K562 (cell line): ENCODE measurements around the gene NUP205. TPM values are rescaled to one million over a fixed set of nuclear protein-coding genes. Genes with fewer than 3 reads are reported as not detected.

Experiments used
- HNRNPK ChIP-seq: fragments of 200-400 bp; formaldehyde crosslinking; IDR thresholded peaks from one replicate; pipeline ENCODE4 v1.6.1; 2018; ENCODE audit warnings: mild to moderate bottlenecking, low read depth, low read length; ENCODE audit not compliant: poor library complexity, severe bottlenecking
- LARP7 ChIP-seq: fragments of 450-650 bp; IDR thresholded peaks from 2 replicates; pipeline ENCODE4 v1.6.1; 2016
- MTA2 ChIP-seq: fragments of 450-650 bp; IDR thresholded peaks from 2 replicates; pipeline ENCODE4 v1.6.1; 2016; ENCODE audit warnings: low read depth
- NELFE ChIP-seq: IDR thresholded peaks from 2 replicates; pipeline ENCODE4 v1.6.1; 2011; ENCODE audit warnings: mild to moderate bottlenecking; ENCODE audit not compliant: insufficient read depth, insufficient read length
- NONO ChIP-seq, 2 experiments: fragments of 200-400 bp in 1 of 2; fragments of 450-650 bp in 1 of 2; formaldehyde crosslinking in 1 of 2; IDR thresholded peaks; 2 replicates each; pipeline ENCODE4 v1.6.1; 2017; ENCODE audit warnings: low read depth in 2 of 2, mild to moderate bottlenecking in 2 of 2, moderate library complexity in 2 of 2, low read length in 1 of 2
- RFX1 ChIP-seq: fragments of 450-650 bp; IDR thresholded peaks from 2 replicates; pipeline ENCODE4 v1.6.1; 2016; ENCODE audit warnings: mild to moderate bottlenecking, moderate library complexity
- SAP30 ChIP-seq: fragments of 200-600 bp; sonication (generic); IDR thresholded peaks from 2 replicates; pipeline ENCODE4 v1.6.1; 2012; ENCODE audit warnings: borderline replicate concordance, low read depth, mild to moderate bottlenecking, moderate library complexity, low read length, control low read depth, inconsistent platforms; ENCODE audit not compliant: insufficient read depth, poor library complexity, severe bottlenecking
- ZNF551 ChIP-seq: fragments of 250-450 bp; sonication (Bioruptor Pico); IDR thresholded peaks from 2 replicates; pipeline ENCODE4 v1.5.0; 2021; ENCODE audit warnings: mild to moderate bottlenecking, moderate library complexity
- ZNF668 ChIP-seq: fragments of 250-450 bp; sonication (Bioruptor Pico); IDR thresholded peaks from 2 replicates; pipeline ENCODE4 v1.8.0; 2022; ENCODE audit warnings: mild to moderate bottlenecking, inconsistent platforms
- polyA plus RNA-seq, 8 experiments: library from polyadenylated mRNA; depleted of rRNA in 4 of 8; stranded (reverse) in 5 of 8; unstranded in 3 of 8; fragments of >200 nt; fragmentation: Nextera tagmentation in 2 of 8; fragmentation: Illumina TruSeq in 1 of 8; extraction: Ambion mirVana in 2 of 8; extraction: Trizol in 1 of 8; gene quantifications; 2 replicates each; pipeline versions ENCODE4 v1.2.1 to v1.2.3, GENCODE V29; 2011 to 2014; ENCODE audit warnings: inconsistent platforms in 1 of 8, missing spikeins in 1 of 8
- total RNA-seq, 7 experiments: library from RNA; depleted of rRNA in 6 of 7; stranded (reverse); fragments of >200 nt in 6 of 7; fragmentation: Illumina TruSeq in 2 of 7; extraction: Trizol in 2 of 7; gene quantifications; 2 replicates each; pipeline versions ENCODE4 v1.2.1 to v1.2.3, GENCODE V29; 2011 to 2021; ENCODE audit warnings: low replicate concordance in 1 of 7
- TF ChIP-seq, protein P1 (sequence below): fragments of 450-650 bp; IDR thresholded peaks from 2 replicates; pipeline ENCODE4 v1.6.1; 2016; ENCODE audit warnings: low read depth
- TF ChIP-seq, protein P2 (sequence below): fragments of 250-450 bp; sonication (Bioruptor Pico); IDR thresholded peaks from 2 replicates; pipeline ENCODE4 v1.4.0; 2020
- TF ChIP-seq, protein P3 (sequence below), 2 experiments: IDR thresholded peaks; 2 replicates each; pipeline ENCODE4 v1.6.1; 2011; ENCODE audit warnings: borderline replicate concordance in 1 of 2, control low read depth in 1 of 2, low read depth in 1 of 2, low read length in 1 of 2, mild to moderate bottlenecking in 1 of 2, mixed read lengths in 1 of 2, moderate library complexity in 1 of 2; ENCODE audit not compliant: insufficient read depth in 1 of 2, insufficient read length in 1 of 2, poor library complexity in 1 of 2, severe bottlenecking in 1 of 2; ENCODE audit errors: extremely low read depth in 1 of 2
- TF ChIP-seq, protein P4 (sequence below): fragments of 450-650 bp; IDR thresholded peaks from 2 replicates; pipeline ENCODE4 v1.6.1; 2017; ENCODE audit warnings: antibody characterized with exemption

NUP205 gene
- total and polyA plus RNA-seq, 9 of the 15 experiments (the other 6 are each of a cell fraction or from before 2014, with no cell fraction given) = 101 to 282 (median 193) TPM

DNA sequence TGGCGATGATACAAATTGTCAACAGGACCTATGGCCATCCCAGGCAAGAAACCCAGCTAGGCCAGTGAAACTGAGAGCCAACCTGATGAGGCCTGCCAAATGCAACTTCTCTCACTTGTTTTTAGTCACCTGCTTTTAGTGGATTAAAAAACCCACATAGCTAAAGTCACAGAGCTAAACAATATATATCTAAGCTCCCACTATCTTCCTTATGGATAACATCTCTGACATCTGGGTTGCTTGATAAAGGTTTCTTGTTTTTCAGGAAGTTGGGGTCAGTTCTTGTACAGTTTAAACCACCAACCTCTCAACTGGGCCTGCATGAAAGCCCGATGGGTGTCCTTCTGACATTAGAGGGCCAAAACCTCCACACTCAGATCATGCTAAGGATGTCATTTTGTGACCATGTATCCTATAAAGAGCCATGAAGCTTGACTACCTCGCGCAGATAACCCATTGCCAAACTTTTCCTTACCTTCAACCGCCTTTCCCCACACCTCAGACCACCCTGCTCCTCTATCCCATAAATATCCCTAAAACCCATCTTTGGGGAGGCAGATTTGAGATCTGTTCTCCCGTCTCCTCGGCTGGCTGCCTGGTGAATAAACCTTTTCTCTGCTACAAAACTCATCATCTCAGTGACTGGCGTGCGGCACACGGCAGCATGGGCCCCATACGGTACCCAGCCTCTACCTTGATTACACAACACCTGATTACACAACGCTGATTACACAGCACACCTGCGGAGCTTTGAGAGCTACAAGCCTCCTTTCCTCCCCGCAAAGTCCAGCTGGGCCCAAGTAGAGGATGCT, 103.8 kb downstream of the NUP205 start (continued):
- TF ChIP-seq, protein P1, sequence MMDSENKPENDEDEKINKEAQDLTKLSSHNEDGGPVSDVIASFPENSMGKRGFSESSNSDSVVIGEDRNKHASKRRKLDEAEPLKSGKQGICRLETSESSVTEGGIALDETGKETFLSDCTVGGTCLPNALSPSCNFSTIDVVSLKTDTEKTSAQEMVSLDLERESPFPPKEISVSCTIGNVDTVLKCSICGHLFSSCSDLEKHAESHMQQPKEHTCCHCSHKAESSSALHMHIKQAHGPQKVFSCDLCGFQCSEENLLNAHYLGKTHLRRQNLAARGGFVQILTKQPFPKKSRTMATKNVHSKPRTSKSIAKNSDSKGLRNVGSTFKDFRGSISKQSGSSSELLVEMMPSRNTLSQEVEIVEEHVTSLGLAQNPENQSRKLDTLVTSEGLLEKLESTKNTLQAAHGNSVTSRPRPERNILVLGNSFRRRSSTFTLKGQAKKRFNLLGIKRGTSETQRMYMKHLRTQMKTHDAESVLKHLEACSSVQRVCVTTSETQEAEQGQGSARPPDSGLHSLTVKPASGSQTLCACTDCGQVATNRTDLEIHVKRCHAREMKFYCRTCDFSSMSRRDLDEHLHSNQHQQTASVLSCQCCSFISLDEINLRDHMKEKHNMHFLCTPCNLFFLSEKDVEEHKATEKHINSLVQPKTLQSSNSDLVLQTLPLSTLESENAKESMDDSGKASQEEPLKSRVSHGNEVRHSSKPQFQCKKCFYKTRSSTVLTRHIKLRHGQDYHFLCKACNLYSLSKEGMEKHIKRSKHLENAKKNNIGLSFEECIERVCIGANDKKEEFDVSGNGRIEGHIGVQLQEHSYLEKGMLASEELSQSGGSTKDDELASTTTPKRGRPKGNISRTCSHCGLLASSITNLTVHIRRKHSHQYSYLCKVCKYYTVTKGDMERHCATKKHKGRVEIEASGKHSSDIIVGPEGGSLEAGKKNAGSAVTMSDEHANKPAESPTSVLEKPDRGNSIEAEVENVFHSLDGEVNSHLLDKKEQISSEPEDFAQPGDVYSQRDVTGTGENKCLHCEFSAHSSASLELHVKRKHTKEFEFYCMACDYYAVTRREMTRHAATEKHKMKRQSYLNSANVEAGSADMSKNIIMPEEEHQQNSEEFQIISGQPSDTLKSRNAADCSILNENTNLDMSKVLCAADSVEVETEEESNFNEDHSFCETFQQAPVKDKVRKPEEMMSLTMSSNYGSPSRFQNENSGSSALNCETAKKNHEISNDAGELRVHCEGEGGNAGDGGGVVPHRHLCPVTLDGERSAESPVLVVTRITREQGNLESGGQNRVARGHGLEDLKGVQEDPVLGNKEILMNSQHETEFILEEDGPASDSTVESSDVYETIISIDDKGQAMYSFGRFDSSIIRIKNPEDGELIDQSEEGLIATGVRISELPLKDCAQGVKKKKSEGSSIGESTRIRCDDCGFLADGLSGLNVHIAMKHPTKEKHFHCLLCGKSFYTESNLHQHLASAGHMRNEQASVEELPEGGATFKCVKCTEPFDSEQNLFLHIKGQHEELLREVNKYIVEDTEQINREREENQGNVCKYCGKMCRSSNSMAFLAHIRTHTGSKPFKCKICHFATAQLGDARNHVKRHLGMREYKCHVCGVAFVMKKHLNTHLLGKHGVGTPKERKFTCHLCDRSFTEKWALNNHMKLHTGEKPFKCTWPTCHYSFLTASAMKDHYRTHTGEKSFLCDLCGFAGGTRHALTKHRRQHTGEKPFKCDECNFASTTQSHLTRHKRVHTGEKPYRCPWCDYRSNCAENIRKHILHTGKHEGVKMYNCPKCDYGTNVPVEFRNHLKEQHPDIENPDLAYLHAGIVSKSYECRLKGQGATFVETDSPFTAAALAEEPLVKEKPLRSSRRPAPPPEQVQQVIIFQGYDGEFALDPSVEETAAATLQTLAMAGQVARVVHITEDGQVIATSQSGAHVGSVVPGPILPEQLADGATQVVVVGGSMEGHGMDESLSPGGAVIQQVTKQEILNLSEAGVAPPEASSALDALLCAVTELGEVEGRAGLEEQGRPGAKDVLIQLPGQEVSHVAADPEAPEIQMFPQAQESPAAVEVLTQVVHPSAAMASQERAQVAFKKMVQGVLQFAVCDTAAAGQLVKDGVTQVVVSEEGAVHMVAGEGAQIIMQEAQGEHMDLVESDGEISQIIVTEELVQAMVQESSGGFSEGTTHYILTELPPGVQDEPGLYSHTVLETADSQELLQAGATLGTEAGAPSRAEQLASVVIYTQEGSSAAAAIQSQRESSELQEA = peak; percentile 36; the same call in 1 of the 2 replicates
- peak; percentile 62 for TF ChIP-seq MTA2
- TF ChIP-seq HNRNPK = no peak
- TF ChIP-seq NONO (IDR thresholded peaks at IDR 0.05; ENCODE audit: low read depth in 2 of 2, low read length in 1 of 2) = peak in 1 of 2 experiments; percentile 57; a peak in 1 of 4 replicates
- peak; percentile 65; the same call in 1 of the 2 replicates for TF ChIP-seq ZNF668 (CRISPR knock-in tag)
- TF ChIP-seq, protein P2, sequence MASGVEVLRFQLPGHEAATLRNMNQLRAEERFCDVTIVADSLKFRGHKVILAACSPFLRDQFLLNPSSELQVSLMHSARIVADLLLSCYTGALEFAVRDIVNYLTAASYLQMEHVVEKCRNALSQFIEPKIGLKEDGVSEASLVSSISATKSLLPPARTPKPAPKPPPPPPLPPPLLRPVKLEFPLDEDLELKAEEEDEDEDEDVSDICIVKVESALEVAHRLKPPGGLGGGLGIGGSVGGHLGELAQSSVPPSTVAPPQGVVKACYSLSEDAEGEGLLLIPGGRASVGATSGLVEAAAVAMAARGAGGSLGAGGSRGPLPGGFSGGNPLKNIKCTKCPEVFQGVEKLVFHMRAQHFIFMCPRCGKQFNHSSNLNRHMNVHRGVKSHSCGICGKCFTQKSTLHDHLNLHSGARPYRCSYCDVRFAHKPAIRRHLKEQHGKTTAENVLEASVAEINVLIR (CRISPR knock-in tag) = 0 out of 2 replicates have a peak, but pooled peaks have one; percentile 39
- TF ChIP-seq, protein P3, sequence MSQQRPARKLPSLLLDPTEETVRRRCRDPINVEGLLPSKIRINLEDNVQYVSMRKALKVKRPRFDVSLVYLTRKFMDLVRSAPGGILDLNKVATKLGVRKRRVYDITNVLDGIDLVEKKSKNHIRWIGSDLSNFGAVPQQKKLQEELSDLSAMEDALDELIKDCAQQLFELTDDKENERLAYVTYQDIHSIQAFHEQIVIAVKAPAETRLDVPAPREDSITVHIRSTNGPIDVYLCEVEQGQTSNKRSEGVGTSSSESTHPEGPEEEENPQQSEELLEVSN (IDR thresholded peaks at IDR 0.05; ENCODE audit: borderline replicate concordance in 1 of 2, extremely low read depth in 1 of 2, insufficient read depth in 1 of 2, insufficient read length in 1 of 2, low read depth in 1 of 2, low read length in 1 of 2, poor library complexity in 1 of 2, severe bottlenecking in 1 of 2) = peak in 1 of 2 experiments; percentile 24
- 0 out of 2 replicates have a peak, but pooled peaks have one; percentile 8 for TF ChIP-seq RFX1
- TF ChIP-seq LARP7 = peak; percentile 34; the same call in 1 of the 2 replicates
- TF ChIP-seq SAP30 = no peak
- no peak for TF ChIP-seq ZNF551
- TF ChIP-seq, protein P4, sequence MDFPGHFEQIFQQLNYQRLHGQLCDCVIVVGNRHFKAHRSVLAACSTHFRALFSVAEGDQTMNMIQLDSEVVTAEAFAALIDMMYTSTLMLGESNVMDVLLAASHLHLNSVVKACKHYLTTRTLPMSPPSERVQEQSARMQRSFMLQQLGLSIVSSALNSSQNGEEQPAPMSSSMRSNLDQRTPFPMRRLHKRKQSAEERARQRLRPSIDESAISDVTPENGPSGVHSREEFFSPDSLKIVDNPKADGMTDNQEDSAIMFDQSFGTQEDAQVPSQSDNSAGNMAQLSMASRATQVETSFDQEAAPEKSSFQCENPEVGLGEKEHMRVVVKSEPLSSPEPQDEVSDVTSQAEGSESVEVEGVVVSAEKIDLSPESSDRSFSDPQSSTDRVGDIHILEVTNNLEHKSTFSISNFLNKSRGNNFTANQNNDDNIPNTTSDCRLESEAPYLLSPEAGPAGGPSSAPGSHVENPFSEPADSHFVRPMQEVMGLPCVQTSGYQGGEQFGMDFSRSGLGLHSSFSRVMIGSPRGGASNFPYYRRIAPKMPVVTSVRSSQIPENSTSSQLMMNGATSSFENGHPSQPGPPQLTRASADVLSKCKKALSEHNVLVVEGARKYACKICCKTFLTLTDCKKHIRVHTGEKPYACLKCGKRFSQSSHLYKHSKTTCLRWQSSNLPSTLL = 0 out of 2 replicates have a peak, but pooled peaks have one; percentile 56
- no peak for TF ChIP-seq NELFE
